HG02798 (cell line): Measurements from ENCODE around the gene HEYL.
"Not testable (repeated sequence)": the region's sequence is repeated elsewhere in the genome, so short reads cannot be mapped to it uniquely, and the experiment has no call there.

Experiments
- ATAC-seq: cut with Tn5 transposase; IDR thresholded peaks from one replicate; pipeline ENCODE4 v1.9.1; 2021; ENCODE audit warnings: mild to moderate bottlenecking; ENCODE audit not compliant: unreplicated experiment, poor library complexity

Gene HEYL

GRCh38 chr1:39614488-39614887, 25.0 kb downstream of the HEYL start:
- no peak for ATAC-seq

- no peak for ATAC-seq
Measured at GRCh38 chr1:39613250-39613649, 26.2 kb downstream of the HEYL start.

GRCh38 chr1:39609618-39610331, 29.7 kb downstream of the HEYL start:
- ATAC-seq = peak; percentile 60

- ATAC-seq = no peak
Measured at GRCh38 chr1:39608921-39609320, 30.5 kb downstream of the HEYL start.

- ATAC-seq = not testable (repeated sequence)
Measured at GRCh38 chr1:39603677-39604076, 35.8 kb downstream of the HEYL start.

GRCh38 chr1:39601667-39602255, 37.7 kb downstream of the HEYL start:
- ATAC-seq = not testable (repeated sequence)

- ATAC-seq = no peak
Measured at GRCh38 chr1:39596163-39596562, 43.3 kb downstream of the HEYL start.

- ATAC-seq = no peak
Measured at GRCh38 chr1:39593386-39593785, 46.1 kb downstream of the HEYL start.

- ATAC-seq = no peak
Measured at GRCh38 chr1:39592069-39592468, 47.4 kb downstream of the HEYL start.

GRCh38 chr1:39590546-39590945, 48.9 kb downstream of the HEYL start:
- no peak for ATAC-seq

GRCh38 chr1:39585933-39586332, 53.5 kb downstream of the HEYL start:
- ATAC-seq = no peak

- peak; percentile 60 for ATAC-seq
Measured at GRCh38 chr1:39576016-39576657, 63.3 kb downstream of the HEYL start.

GRCh38 chr1:39575191-39576015, 64.0 kb downstream of the HEYL start:
- ATAC-seq = peak; percentile 26

- ATAC-seq = no peak
Measured at GRCh38 chr1:39574646-39575045, 64.8 kb downstream of the HEYL start.
